Heart right ventricle (tissue), 16 donors: Measurements from ENCODE around the gene SCTR. TPM values are rescaled to one million over a fixed set of nuclear protein-coding genes. Genes with fewer than 3 reads are reported as not detected.

Experiments used
- ATAC-seq, 8 donors: fragments of 200-7000 bp; cut with Tn5 transposase; one replicate each; pipeline ENCODE4 v1.9.1; 2020; ENCODE audit warnings: mild to moderate bottlenecking in 8 of 8, moderate library complexity in 8 of 8, moderate number of reproducible peaks in 1 of 8
- DNase-seq, 2 donors: peaks; one replicate each; pipeline ENCODE4 v3.0.0-alpha.2; 2020
- H3K27ac ChIP-seq, 10 donors: fragments of 200-600 bp; sonication (generic) in 2 of 10; one replicate each; pipeline versions ENCODE4 v1.5.0 to v1.8.0; 2020 to 2022; ENCODE audit warnings: mild to moderate bottlenecking in 3 of 10
- H3K27me3 ChIP-seq, 7 donors: fragments of 200-600 bp; one replicate each; pipeline ENCODE4 v1.8.0; 2021 to 2022; ENCODE audit warnings: mild to moderate bottlenecking in 2 of 7
- H3K36me3 ChIP-seq, 9 donors: fragments of 200-600 bp; sonication (generic) in 1 of 9; one replicate each; pipeline versions ENCODE4 v1.5.0 to v1.8.0; 2020 to 2022; ENCODE audit warnings: mild to moderate bottlenecking in 2 of 9
- H3K4me1 ChIP-seq, 9 donors: fragments of 200-600 bp; sonication (generic) in 1 of 9; one replicate each; pipeline versions ENCODE4 v1.5.0 to v1.8.0; 2020 to 2022; ENCODE audit warnings: mild to moderate bottlenecking in 4 of 9
- H3K4me3 ChIP-seq, 10 donors: fragments of 200-600 bp; sonication (generic) in 2 of 10; one replicate each; pipeline versions ENCODE4 v1.5.0 to v1.8.0; 2020 to 2022; ENCODE audit warnings: mild to moderate bottlenecking in 7 of 10, moderate library complexity in 2 of 10
- H3K9me3 ChIP-seq, 11 donors: fragments of 200-600 bp in 10 of 11; sonication (generic) in 2 of 11; one replicate each; pipeline versions ENCODE4 v1.5.0 to v1.8.0; 2013 to 2022; ENCODE audit warnings: mild to moderate bottlenecking in 2 of 11, control low read depth in 1 of 11, moderate library complexity in 1 of 11
- WGBS, 2 donors: extraction: QIAGEN DNeasy Blood & Tissue Kit; methylation state at CpG; one replicate each; pipeline ENCODE4 v1.1.7; 2013; ENCODE audit warnings: inconsistent platforms in 1 of 2; 5-methylcytosine and 5-hydroxymethylcytosine counted together
- intact Hi-C, 10 donors: fragments of 100-400 bp; cut with DNase I; formaldehyde crosslinking; loops; one replicate each; pipeline versions ENCODE4 v1.11.1 to v1.14.2; 2022
- polyA plus RNA-seq, 2 donors: library from polyadenylated mRNA; stranded (reverse); fragments of 200-250 nt; gene quantifications; one replicate each; pipeline ENCODE4 v1.2.3, GENCODE V29; 2013
- total RNA-seq, 10 donors: library from RNA; stranded (reverse); fragmentation: NEBNext Ultra II Directional in 3 of 10; extraction: Animal tissue kit (Norgen Biotek cat#: 25700) in 3 of 10; gene quantifications; one replicate each; pipeline versions ENCODE4 v1.2.1 to v1.2.4, GENCODE V29; 2021 to 2023
- TF ChIP-seq, protein P1 (sequence below), 9 donors: fragments of 200-600 bp; sonication (generic) in 2 of 9; IDR thresholded peaks; one replicate each; pipeline versions ENCODE4 v1.5.0 to v1.8.0; 2021 to 2022; ENCODE audit warnings: antibody characterized with exemption in 9 of 9, mild to moderate bottlenecking in 5 of 9, moderate library complexity in 1 of 9
- donor health status: Arrhythmogenic right ventricular cardiomyopathy.
- donor health status: ischemic (EF 13 %, LVEDD 7.1; RV severe dilation, severe dysfunction).
- donor health status: healthy with polysubstance abuse.
- donor health status: DM: no; HTN: yes; CAD: no.
- donor health status: DM: no; HTN: no; CAD: no.
- donor health status: ischemic (EF 25% LVEDD 6.9; RV normal size, moderate dysfunction).
- donor health status: ischemic (EF 25% LVEDD 5.7; RV mildly dilated, moderate dysfunction).
- donor health status: healthy.
- donor health status: DM: yes; HTN: yes; CAD: no.
- donor health status: Ischemic cardiomyopathy.
- donor health status: ischemic (EF 35%, LVEDD 5.7; RV mildly dilated, moderate dysfunction).
- donor health status: nonischemic (EF 11% LVEDD 7.7; RV severe dilation, severe dysfunction).
- donor health status: DM: yes; HTN: yes; CAD: no.
- donor health status: PGD.
- donor health status: ischemic (EF 29% LVEDD 5.4; RV normal size, mild dysfunction).
- donor health status: nonischemic (EF 23%, LVEDD 6.1; RV moderate dilation, normal function).

The SCTR gene
- total and polyA plus RNA-seq, 12 donors = 0.10 to 1.4 (median 0.57) TPM; not detected in 2

DNA sequence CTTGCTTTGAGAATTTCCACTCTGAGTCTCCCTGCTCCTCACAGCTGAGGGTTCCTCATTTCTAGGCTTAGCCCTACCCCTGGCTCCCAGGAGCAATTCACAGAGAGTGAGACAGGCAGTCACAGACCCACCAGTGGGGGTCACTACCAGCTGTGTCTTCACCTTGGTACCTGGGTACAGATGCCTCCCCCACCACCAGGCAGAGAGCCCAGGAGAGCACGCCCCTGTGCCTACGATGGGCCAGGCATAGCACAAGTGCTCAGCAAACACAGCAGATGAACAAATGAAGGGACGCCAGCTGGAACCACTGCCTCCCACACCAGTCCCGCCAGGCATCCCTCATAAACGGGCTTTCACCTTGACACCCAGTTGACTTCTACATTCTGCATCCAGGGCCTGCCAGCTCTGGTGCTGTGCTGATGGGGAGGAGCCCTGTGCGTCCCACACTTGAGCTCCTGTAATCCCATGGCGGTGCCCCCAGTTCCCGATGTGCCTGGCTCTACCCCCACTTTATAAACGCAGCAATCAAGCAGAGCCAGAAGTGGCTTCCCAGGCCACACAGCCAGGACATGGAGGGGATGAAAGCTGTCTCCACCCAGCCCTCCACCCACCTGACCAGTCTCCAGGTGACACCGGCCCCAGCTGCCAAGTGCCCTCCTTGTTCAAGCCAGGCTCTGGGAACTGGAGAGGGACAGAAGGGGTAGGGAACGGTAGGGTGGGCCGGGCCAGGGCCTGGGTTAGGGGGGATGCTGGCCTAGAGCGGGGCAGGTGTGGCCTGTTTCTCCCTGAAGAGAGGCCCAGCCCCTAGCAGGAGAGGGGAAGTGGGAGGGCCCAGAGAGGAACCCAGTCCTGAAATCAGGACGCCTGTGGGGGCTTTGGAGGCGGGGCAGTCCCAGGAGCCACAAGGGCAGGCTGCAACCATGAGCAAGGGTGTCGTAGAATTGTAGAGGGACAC lies 42.5 kb downstream of the SCTR start:
- peaks cover 0 to 3% (median 0%) of the 10 kb centered on the region in 7 donors for H3K27me3 ChIP-seq
- H3K36me3 ChIP-seq = no peaks in the 10 kb centered on the region
- ATAC-seq (peak in 1 of 8 donors; percentile 1), DNase-seq (no peak)
- no peaks in the 10 kb centered on the region for H3K9me3 ChIP-seq
- TF ChIP-seq, protein P1, sequence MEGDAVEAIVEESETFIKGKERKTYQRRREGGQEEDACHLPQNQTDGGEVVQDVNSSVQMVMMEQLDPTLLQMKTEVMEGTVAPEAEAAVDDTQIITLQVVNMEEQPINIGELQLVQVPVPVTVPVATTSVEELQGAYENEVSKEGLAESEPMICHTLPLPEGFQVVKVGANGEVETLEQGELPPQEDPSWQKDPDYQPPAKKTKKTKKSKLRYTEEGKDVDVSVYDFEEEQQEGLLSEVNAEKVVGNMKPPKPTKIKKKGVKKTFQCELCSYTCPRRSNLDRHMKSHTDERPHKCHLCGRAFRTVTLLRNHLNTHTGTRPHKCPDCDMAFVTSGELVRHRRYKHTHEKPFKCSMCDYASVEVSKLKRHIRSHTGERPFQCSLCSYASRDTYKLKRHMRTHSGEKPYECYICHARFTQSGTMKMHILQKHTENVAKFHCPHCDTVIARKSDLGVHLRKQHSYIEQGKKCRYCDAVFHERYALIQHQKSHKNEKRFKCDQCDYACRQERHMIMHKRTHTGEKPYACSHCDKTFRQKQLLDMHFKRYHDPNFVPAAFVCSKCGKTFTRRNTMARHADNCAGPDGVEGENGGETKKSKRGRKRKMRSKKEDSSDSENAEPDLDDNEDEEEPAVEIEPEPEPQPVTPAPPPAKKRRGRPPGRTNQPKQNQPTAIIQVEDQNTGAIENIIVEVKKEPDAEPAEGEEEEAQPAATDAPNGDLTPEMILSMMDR (IDR thresholded peaks at IDR 0.05) = no peak
- WGBS, 2 donors = 65 to 77% methylated on average over 16 of the region's 16 CpGs
- intact Hi-C loops = loop anchor here in 2 of 10 donors (5.0 to 10.0 kb wide), 2 partner anchors 116 to 167 kb away; no protein-coding TSS in a partner anchor
- H3K27ac ChIP-seq = peak overlapping the region in 7 of 10 donors; percentile 23 to 89 (median 70)
- H3K4me1 ChIP-seq = peaks cover 10 to 64% (median 46%) of the 10 kb centered on the region in 9 donors
- H3K4me3 ChIP-seq = no peak overlapping the region

DNA sequence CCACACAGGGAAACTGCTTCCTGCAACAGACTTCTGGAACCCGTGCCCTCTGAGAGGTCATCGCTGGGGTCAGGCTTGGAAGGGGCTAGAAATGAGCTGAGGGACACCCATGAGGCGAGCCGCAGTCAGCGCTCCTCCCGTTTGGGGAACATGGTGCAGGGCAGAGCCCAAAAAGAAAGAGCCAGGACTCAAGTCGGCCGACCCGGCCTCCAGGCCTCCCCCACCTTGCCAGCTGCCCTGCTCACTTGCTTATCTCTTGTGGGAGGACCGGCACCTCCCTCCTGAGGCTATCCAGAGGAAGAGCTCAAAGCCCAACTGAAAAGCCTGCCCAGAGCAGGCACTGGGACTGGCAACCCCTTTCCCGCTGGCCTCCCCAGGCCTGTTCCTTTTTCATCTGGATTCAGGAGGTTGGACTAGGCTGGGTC lies 43.6 kb downstream of the SCTR start:
- intact Hi-C loops = loop anchor here in 2 of 10 donors (5.0 to 10.0 kb wide), 2 partner anchors 117 to 166 kb away; no protein-coding TSS in a partner anchor
- peak in 7 of 8 donors; percentile 11 to 51 (median 19) for ATAC-seq
- H3K27ac ChIP-seq = peak overlapping the region in 9 of 10 donors; percentile 48 to 89 (median 65)
- 62 to 63% methylated on average over 11 of the region's 11 CpGs for WGBS, 2 donors
- peak in 1 of 2 donors; percentile 45 for DNase-seq
- TF ChIP-seq, protein P1 (IDR thresholded peaks at IDR 0.05) = no peak
- no peak overlapping the region for H3K4me3 ChIP-seq
- peaks cover 0 to 6% (median 0%) of the 10 kb centered on the region in 7 donors for H3K27me3 ChIP-seq
- H3K9me3 ChIP-seq = no peaks in the 10 kb centered on the region
- H3K4me1 ChIP-seq = peaks cover 10 to 64% (median 40%) of the 10 kb centered on the region in 9 donors
- no peaks in the 10 kb centered on the region for H3K36me3 ChIP-seq

DNA sequence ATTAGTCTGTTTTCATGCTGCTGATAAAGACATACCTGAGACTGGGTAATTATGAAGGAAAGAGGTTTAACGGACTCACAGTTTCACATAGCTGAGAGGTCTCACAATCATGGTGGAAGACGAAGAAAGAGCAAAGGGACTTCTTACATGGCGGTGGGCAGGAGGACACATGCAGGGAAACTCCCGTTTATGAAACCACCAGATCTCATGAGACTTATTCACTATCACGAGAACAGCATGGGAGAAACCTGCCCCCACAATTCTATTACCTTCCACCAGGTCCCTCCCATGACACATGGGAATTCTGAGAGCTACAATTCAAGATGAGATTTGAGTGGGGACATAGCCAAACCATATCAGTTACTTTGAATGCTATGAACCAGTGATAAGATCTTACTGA lies 44.1 kb downstream of the SCTR start:
- peaks cover 0 to 6% (median 0%) of the 10 kb centered on the region in 7 donors for H3K27me3 ChIP-seq
- H3K9me3 ChIP-seq = no peaks in the 10 kb centered on the region
- intact Hi-C loops = loop anchor here in 2 of 10 donors (5.0 to 10.0 kb wide), 2 partner anchors 117 to 165 kb away; no protein-coding TSS in a partner anchor
- H3K4me3 ChIP-seq = no peak overlapping the region
- DNase-seq = no peak
- no peaks in the 10 kb centered on the region for H3K36me3 ChIP-seq
- H3K4me1 ChIP-seq = peaks cover 10 to 64% (median 39%) of the 10 kb centered on the region in 9 donors
- 82 to 89% methylated on average over 5 of the region's 5 CpGs for WGBS, 2 donors
- no peak for ATAC-seq
- TF ChIP-seq, protein P1 (IDR thresholded peaks at IDR 0.05) = no peak
- H3K27ac ChIP-seq = peak overlapping the region in 8 of 10 donors; percentile 48 to 89 (median 68)

DNA sequence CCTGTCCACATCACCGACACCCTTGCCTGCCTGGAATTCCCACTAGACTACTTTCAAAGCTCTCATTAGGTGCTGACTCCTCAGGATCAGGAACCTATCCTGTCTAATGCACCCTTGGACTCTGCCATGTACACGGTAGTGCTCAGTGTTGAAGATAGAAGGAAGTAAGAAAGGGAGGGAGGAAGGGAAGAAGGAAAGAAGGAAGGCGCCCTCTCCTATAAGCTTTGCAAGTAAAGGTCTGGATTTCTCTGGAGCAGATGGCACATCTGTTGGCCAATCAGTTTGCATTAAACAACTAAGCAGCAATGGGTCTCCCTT lies 45.3 kb downstream of the SCTR start:
- no peak for DNase-seq
- no peak overlapping the region for H3K27ac ChIP-seq
- intact Hi-C loops = loop anchor here (5.0 to 10.0 kb wide), 9 partner anchors 72 to 597 kb away; partner anchors contain the start of gene STEAP3 (in 1 of the 10)
- no peaks in the 10 kb centered on the region for H3K9me3 ChIP-seq
- WGBS, 2 donors = 81 to 83% methylated on average over 3 of the region's 3 CpGs
- TF ChIP-seq, protein P1 (IDR thresholded peaks at IDR 0.05) = no peak
- ATAC-seq = no peak
- no peak overlapping the region for H3K4me3 ChIP-seq
- H3K4me1 ChIP-seq = peaks cover 5 to 64% (median 35%) of the 10 kb centered on the region in 9 donors
- no peaks in the 10 kb centered on the region for H3K36me3 ChIP-seq
- peaks cover 0 to 6% (median 0%) of the 10 kb centered on the region in 7 donors for H3K27me3 ChIP-seq
